Uterus (tissue), 2 donors: ENCODE measurements around the gene ALOX12.
"Not testable (repeated sequence)": the region's sequence is repeated elsewhere in the genome, so short reads cannot be mapped to it uniquely, and the experiment has no call there.

Experiments
- POLR2A ChIP-seq, 2 donors: fragments of 450-650 bp; IDR thresholded peaks; one replicate each; pipeline ENCODE4 v1.6.1; 2016; ENCODE audit warnings: antibody characterized with exemption in 2 of 2, mild to moderate bottlenecking in 1 of 2, moderate library complexity in 1 of 2
- TF ChIP-seq, protein P1 (sequence below), 4 experiments: fragments of 200-600 bp in 2 of 4; fragments of 450-650 bp in 2 of 4; sonication (generic) in 2 of 4; IDR thresholded peaks; one replicate each; pipeline ENCODE4 v1.5.1; 2016 to 2019; ENCODE audit warnings: antibody characterized with exemption in 4 of 4, mild to moderate bottlenecking in 2 of 4, moderate library complexity in 1 of 4

DNA sequence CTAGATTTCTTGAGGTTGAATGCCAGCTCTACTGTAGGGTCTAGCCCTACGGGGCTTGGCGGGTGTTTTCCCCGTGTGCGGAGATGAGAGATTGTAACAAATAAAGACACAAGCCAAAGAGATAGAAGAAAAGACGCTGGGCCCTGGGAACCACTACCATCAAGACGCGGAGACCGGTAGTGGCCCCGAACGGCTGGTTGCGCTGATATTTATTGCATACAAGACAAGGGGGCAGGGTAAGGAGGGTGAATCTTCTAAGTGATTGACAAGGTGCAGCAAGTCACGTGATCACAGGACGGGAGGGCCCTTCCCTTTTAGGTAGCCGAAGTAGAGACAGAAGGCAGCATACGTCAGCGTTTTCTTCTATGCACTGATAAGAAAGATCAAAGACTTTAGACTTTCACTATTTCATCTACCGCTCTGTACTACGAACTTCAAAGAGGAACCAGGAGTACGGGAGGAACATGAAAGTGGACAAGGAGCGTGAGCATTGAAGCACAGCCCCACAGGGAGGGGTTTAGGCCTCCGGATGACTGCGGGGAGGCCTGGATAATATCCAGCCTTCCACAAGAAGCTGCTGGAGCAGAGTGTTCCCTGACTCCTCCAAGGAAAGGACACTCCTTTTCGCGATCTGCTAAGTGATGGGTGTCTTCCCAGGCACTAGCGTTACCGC, 51.0 kb downstream of the ALOX12 start:
- TF ChIP-seq, protein P1, sequence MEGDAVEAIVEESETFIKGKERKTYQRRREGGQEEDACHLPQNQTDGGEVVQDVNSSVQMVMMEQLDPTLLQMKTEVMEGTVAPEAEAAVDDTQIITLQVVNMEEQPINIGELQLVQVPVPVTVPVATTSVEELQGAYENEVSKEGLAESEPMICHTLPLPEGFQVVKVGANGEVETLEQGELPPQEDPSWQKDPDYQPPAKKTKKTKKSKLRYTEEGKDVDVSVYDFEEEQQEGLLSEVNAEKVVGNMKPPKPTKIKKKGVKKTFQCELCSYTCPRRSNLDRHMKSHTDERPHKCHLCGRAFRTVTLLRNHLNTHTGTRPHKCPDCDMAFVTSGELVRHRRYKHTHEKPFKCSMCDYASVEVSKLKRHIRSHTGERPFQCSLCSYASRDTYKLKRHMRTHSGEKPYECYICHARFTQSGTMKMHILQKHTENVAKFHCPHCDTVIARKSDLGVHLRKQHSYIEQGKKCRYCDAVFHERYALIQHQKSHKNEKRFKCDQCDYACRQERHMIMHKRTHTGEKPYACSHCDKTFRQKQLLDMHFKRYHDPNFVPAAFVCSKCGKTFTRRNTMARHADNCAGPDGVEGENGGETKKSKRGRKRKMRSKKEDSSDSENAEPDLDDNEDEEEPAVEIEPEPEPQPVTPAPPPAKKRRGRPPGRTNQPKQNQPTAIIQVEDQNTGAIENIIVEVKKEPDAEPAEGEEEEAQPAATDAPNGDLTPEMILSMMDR (IDR thresholded peaks at IDR 0.05), result not testable (repeated sequence)
- TF ChIP-seq POLR2A (IDR thresholded peaks at IDR 0.05), result not testable (repeated sequence)
